ENCODE data around the gene DMAP1.

- TF ChIP-seq POLR2A (IDR thresholded peaks at IDR 0.05): no peak
- no peak for TF ChIP-seq CTCF (IDR thresholded peaks at IDR 0.05)
Measured at GRCh38 chr1:44227211-44227610, 13.9 kb downstream of the DMAP1 start.

Measured in right lobe of liver (tissue), 4 donors.